NOMO-1 treated with dmso at 0.1 percent for 144 hours (cell line): ENCODE data around the gene CARD9.

Experiments
- DNase-seq: peaks from one replicate; lab custom pipeline; 2025; ENCODE audit not compliant: unreplicated experiment; lab: John Stamatoyannopoulos, UW

Gene CARD9

DNA sequence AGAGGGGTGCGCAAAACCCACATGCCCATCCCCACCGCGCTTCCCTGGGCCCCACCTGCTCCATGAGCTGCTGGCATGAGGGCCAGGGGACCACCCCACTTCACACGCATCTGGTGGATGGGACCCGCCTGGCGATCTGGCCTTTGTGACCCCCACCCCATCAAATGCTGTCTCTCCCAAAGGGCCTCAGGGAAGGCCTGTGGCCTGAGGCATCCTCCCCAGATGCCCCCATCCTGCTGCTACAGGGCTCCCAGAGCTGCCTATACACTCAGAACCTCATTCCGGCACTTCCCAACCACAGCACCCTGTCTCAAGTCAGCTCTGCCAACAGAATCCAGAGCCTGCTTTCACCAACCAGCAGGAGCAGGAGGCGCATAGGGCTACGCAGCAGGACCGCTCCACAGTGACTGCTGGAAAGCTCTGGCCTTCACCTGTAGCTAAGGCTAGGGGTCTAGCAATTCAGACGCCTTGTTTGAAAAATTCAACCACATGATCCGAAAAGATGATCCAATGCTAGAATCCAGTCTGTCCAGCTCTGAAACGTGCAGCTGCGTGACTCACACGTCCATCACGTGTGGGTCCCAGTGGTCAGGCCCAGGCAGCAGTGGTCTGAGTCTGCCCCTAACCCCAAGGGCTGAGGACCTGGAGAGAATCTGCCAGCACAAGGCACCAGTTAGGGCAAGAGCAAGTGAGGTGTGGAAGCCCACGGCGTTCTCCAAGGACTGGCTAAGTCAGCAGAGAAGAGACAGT, 27.9 kb upstream of the CARD9 start:
- no peak for DNase-seq

GRCh38 chr9:136400038-136400834, 26.8 kb upstream of the CARD9 start, which contains the start of gene SNAPC4:
TSS of gene SNAPC4 (minus strand) at chr9:136400170. CDS start at chr9:136398428, 1,742 bp downstream.
- DNase-seq = peak; percentile 89

DNA sequence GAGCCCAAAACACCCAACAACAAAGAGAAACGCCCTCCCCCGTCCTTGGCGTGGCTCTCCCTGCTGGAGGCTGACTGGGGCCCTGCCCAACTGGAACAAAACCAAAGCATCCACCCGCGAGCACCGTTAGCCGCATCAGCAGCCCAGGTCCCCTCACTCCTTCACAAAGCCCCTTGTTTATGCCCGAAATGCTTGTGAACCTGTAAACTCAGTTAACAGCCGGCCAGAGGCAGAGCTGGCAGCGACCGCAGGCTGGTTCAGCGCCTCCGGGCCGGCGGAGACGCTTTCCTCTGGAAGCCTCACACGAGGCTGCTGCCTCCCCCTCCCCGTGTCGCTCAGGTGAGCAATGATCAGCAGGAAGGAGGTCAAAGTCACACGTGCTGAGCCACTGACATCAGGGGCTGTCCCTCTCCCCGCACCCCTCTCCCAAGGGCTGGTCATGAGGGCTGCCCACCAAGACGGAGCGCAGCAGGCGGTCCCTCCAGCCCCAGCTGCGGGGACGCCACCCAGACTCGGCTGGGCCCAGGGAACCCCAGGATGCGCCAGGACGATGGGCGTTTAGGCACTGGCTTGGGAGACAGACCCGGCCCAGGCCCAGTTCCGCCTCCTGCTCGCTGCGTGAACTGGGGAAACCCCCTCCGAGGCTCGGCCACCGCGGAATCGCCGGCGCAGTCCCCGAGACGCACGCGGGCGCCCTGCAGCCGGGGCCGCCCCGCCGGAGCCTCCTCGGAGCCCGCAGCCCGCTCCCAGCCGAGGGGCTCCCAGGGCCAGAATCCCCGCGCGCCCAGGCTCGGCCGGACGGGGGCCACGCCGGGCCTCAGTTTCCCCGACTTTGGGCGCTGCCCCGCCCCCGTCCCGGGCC, 25.9 kb upstream of the CARD9 start:
- DNase-seq = no peak

- DNase-seq = no peak
Observed at GRCh38 chr9:136398286-136398685, 24.8 kb upstream of the CARD9 start.

DNA sequence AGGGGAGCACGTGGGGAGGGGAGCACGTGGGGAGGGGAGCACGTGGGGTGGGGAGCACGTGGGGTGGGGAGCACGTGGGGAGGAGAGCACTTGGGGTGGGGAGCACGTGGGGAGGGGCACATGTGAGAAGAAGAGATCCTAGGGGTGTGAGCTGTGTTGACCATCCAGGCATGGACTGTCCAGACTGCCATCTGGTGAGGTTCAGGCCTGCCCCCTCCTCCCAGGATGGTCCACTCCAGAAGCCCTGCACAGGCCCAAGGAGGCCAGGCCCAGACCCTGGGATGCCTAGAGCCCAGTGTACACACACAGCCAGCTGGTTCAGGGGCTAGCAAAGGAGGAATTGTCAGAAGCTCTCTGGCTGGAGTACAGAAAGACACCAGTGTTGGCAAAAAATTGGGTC, 24.2 kb upstream of the CARD9 start:
- DNase-seq = no peak

DNA sequence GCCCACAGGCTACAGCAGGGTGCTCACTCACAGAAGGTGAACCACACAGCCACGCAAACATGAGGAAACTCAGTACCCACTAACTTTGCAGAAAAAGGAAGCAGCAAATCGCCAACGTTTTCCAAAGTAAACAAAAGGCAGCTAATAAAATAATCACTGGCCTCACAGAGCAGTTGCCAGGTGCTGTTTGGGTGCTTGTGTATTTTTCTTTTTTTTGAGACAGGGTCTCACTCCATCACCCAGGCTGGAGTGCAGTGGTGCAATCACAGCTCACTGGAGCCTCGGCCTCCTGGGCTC, 22.7 kb upstream of the CARD9 start:
- DNase-seq = no peak

DNA sequence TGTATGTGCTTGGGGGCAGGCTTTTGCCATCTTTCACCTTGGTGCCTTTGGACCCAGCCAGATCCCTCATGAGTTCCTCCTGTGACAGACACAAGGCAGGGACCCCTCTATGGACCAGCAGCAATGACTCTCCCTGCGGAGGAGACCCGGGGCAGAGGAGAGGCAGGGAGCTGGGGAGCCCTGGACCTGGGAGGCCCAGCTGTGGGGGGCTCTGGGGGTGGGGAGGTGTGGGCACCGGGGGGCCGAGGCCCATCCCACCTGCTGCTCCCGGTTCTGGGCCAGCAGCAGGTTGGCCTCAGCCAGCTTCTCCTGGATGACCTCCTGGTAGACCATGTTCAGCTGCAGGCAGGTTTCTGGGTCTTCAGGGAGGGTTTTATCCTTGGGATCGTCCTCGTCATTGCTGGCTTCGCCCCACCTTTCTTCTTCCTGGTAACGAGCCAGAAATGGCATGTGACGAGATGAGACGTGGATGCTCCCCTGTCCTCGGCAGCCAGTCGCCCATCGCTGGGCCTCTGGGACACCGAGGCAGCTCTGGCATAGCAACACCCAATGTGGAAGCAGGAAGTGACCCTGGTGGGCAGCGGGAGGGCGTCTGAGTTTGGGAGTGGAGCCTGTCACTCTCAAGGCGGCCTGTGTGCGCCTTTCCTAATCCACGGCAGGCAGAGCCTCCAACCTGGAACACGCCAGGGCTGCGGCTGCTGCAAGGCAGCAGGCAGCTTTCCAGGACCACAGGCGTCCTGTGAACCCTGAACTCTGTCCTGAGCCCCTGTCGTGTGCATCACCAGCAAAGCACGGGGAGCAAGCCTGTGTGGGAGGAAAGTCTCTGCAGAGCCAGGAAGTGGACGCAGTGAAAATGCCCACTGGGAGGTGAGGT, 22.1 kb upstream of the CARD9 start:
- DNase-seq = no peak

DNA sequence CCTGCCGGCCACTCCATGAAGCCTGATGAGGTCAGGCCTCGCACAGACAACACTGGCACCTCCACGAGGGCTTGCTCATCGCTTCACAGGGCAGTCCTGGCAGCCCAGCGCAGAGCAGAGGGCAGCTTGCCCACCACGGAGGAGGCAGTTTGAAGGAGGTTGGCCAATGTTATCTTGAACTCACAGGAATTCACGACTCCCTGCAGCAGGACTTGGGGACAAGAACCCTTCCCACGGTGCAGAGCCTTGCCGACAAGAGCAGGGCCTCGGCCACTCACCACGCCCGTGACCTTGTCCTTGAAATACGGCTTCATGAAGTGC, 21.5 kb upstream of the CARD9 start:
- DNase-seq = no peak

DNA sequence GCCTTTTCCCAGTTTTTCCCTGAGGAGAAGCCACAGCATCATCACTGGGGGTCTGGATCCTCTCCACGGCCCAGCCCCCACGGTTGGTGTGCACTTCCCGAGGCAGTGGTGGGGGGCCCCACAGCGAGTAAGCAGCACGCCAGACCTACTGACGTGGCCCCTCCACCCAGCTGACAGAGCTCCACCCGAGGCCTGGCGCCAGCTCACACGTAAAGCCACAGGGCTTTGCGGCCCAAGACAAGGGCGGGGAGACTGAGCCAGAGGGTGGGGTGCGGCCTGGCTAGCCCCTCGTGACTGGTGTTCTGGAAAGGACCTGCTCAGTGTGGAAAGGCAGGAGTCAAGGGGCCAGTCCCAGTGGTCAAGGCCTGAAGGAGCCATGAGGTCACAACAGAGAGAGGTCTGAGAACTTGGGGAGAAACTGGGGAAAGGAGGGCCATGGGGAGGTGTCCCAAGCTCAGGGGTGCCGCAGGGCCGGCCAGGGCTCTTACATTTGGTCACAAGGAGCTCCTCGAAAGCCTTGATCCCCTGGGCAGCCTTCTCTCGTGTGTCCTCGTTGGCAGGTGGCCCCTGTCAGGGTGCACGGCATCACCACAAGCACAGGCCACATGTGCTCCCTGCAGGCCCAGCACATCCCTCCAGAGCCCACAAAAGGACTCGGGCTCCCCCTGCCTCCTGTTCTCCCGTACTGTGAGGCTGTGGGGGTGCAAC, 21.0 kb upstream of the CARD9 start:
- no peak for DNase-seq

- no peak for DNase-seq
Observed at GRCh38 chr9:136393531-136393930, 20.1 kb upstream of the CARD9 start.

GRCh38 chr9:136392538-136393449, 19.3 kb upstream of the CARD9 start:
- no peak for DNase-seq

DNA sequence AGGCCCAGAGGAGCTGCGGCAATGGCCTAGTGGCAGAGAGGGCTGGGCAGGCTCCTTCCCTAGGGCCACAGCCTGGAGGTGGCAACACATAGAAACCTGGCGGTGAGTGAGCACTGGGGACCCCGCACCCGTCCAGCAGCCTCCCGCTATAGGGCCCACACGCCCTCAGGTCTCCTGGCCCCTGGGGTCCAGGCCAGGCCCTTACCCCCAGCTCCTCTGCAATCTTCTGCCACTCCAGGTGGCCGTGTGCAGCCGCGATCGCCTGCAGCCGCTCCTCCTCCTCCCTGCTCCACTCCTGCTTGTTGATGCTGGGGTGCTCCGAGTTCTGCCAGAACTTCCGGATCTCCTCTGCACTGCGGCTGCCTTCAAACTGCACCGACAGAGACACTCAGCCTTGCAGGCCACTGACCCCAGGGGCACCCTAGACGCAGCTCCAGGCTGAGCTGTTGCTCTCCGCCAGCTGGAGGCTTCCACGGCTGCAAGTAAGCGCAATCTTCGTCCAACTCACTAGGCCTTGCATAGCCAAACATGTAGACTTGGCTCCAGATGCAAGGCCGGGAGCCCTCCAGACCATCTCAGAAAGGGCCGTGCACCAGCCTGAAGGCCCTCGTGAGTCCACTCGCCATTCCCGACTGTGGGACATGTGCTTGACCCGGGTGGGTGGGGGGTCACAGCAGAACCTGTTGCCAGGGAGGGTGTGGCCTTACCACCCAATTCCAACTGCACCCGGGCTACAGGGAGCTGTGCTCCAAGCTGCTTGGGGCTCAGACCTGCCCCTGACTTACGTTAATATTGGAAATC, 18.5 kb upstream of the CARD9 start:
- DNase-seq = no peak

- no peak for DNase-seq
Observed at GRCh38 chr9:136389396-136389795, 15.9 kb upstream of the CARD9 start.

- DNase-seq = no peak
Observed at GRCh38 chr9:136387217-136387616, 13.7 kb upstream of the CARD9 start.

DNA sequence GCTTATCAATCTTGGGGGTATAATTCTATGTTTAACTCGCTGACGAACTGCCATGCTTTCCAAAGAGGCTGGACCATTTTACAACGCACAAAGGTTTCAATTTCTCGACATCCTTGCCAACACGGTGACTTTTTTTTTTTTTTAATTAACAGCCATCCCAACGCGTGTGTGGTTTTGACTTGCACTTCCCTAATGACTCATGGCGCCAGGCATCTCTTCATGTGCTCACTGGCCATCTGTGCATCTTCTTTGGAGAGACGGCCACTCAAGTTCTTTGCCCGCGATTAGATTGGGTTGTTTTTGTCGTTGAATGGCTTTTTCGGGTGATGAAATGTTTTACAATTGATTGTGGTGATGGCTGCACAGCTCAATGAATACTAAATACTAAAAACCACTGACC, 12.5 kb upstream of the CARD9 start:
- peak; percentile 94 for DNase-seq

DNA sequence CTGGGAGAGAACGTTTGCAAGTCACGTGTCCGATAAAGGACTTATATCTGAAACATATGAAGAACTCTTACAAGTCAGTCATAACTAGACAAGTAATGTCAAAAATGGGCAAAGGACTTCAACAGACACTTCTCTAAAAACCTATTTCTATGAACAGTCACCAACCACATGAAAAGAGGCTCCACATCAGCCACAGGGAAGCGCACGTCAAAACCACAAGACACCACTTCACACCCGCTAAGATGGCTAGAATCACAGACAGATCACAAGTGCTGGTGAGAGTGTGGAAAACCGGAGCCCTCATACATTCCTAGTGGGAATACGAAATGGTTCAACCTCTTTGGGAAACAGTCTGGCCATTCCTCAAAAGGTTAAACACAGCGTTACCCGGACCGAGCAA, 11.5 kb upstream of the CARD9 start:
- peak; percentile 46 for DNase-seq

- DNase-seq = no peak
Observed at GRCh38 chr9:136383436-136383835, 10.0 kb upstream of the CARD9 start.

- DNase-seq = no peak
Observed at GRCh38 chr9:136381966-136382513, 8.6 kb upstream of the CARD9 start.
